COR-L47 (cell line): ENCODE data around the gene SLC35A4.
"Not testable (repeated sequence)": the region's sequence is repeated elsewhere in the genome, so short reads cannot be mapped to it uniquely, and the experiment has no call there.

Source experiments
- DNase-seq: peaks from one replicate; lab custom pipeline; 2025; lab: John Stamatoyannopoulos, UW

The SLC35A4 gene

GRCh38 chr5:140590861-140591260 is 26.2 kb downstream of the SLC35A4 start:
- no peak for DNase-seq

- DNase-seq = no peak
These were observed 27.2 kb downstream of the SLC35A4 start for GRCh38 chr5:140591747-140592372.

DNA sequence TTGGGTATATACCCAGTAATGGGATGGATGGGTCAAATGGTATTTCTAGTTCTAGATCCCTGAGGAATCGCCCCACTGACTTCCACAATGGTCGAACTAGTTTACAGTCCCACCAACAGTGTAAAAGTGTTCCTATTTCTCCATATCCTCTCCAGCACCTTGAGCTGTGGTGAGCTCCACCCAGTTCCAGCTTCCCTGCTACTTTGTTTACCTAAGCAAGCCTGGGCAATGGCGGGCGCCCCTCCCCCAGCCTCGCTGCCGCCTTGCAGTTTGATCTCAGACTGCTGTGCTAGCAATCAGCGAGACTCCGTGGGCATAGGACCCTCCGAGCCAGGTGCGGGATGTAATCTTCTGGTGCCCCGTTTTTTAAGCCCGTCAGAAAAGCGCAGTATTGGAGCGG is 28.4 kb downstream of the SLC35A4 start:
- DNase-seq = not testable (repeated sequence)

GRCh38 chr5:140594169-140594568 is 29.5 kb downstream of the SLC35A4 start:
- DNase-seq = no peak

DNA sequence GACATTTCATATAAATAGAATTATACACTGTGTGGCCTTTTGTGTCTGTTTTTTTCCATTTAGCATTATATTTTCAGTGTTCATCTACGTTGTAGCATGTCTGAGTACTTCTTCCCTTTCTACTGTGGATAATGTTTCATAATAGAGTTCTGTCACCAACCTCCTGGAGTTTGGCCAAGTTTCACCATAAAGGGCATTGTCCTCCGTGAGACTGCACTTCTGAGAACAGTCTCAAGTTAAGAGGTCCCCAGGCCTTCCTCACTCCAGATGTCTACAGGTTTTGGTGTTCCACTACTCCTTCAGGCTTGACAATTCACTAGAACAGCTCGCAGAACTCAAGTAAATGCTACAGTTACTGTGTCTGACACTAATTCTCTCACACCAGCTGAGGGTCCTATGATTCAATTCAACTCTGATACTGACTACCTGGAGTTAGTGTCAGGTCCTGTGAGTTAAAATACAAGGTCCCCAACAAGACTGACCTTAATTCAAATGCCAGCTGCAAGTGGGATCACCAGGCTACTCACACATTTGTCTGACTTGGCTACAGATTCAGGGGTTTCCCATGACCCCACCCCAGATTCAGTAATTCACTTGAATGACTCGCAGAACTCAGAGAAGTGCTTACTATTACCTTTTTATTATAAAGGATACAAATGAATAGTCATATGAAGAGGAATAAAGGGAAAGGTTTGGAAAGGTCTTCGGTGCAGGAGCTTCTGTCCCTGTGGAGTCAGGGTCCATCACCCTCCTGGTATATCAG is 31.1 kb downstream of the SLC35A4 start:
- DNase-seq = peak; percentile 10

DNA sequence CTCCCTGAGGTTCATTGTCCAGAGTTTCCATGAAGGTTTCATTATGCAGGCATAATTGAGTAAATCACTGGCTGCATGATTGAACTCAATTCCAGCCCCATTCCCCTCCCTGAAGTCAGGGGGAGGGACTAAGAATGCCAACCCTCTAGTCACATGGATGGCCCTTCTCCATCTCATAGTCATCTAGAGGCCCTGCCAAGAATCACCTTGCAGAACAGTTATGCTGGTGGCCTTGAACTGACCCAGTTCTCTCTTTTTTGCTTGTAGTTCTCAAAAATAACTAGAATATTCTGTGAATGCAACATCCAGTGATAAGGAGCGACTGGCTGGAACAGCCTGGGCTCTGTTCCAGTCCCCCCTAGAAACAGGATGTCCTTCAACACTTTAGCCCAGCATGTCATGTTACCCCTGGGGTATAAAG is 31.7 kb downstream of the SLC35A4 start:
- no peak for DNase-seq

- no peak for DNase-seq
These were observed 34.2 kb downstream of the SLC35A4 start for GRCh38 chr5:140598836-140599235.

GRCh38 chr5:140600096-140600495 is 35.5 kb downstream of the SLC35A4 start:
- DNase-seq = no peak

DNA sequence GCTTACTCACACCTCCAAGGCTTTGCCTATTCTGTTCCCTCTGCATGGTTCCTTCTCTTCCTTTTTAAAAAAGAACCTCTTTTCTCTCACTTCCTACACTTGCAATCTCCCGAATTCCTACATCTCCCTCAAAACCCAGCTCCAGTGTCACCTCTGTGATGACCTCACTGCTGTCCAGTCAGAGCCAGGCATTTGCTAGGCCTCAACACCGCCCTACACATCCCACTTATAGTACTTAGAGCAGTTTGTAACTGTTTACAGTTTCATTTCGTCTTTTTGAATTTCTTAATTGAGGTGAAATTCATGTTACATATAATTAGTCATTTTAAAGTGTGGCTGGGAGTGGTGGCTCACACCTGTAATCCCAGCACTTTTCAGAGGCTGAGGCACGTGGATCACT is 37.5 kb downstream of the SLC35A4 start:
- no peak for DNase-seq

DNA sequence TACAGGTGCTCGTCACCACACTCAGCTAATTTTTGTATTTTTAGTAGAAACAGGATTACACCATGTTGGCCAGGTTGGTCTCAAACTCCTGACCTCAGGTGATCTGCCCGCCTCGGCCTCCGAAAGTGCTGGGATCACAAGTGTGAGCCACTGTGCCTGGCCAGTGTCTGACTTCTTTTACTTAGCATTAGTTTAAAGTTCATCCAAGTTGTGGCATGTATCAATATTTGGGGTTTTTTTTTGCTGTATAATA is 38.7 kb downstream of the SLC35A4 start:
- DNase-seq = not testable (repeated sequence)

GRCh38 chr5:140603734-140604133 is 39.1 kb downstream of the SLC35A4 start:
- DNase-seq = no peak

GRCh38 chr5:140605879-140606278 is 41.3 kb downstream of the SLC35A4 start:
- DNase-seq = no peak

GRCh38 chr5:140607031-140607430 is 42.4 kb downstream of the SLC35A4 start:
- no peak for DNase-seq

- DNase-seq = no peak
These were observed 44.1 kb downstream of the SLC35A4 start for GRCh38 chr5:140608722-140609121.

GRCh38 chr5:140609126-140609525 is 44.5 kb downstream of the SLC35A4 start:
- no peak for DNase-seq

- DNase-seq = no peak
These were observed 46.4 kb downstream of the SLC35A4 start for GRCh38 chr5:140611020-140611521.
